GM18502 (cell line): ENCODE results near the gene FGR.

Experiments
- ATAC-seq: cut with Tn5 transposase; IDR thresholded peaks from one replicate; pipeline ENCODE4 v1.9.1; 2021; ENCODE audit warnings: mild to moderate bottlenecking; ENCODE audit not compliant: unreplicated experiment, poor library complexity

Gene FGR

DNA sequence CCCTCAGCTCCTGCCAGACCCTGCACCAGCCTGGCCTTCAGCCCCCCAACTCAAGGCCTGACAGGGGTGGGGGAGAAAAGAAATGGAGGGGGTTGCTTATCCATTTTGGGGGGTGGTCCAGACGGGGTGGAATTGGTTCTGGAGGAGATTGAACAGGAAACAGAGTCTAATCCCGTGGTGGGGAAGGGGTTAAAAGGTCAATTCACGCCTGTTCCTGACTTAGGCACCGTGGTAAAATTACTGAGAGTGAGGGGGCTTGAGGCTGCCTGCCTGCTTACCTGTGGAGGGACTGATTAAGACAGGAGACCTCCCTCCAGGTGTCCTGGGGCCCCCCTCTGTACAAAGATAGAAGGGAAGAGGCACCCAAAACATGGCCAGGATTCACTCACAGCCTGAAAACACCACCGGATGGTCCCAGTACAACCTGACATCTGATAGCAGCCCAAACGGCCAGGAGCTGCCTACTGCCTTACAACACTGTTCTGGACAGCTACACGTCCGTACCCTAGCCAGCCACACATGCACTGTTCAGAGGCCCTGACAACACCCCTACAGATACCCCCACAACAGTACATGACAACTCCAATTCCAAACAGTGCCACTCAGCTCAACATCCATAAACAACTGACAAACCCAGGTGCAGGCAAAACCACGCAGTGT is 62.8 kb downstream of the FGR start:
- ATAC-seq, result no peak

GRCh38 chr1:27571439-27572018 is 63.5 kb downstream of the FGR start:
- no peak for ATAC-seq

- ATAC-seq, result no peak
Observed at GRCh38 chr1:27570784-27571183, 64.2 kb downstream of the FGR start.

DNA sequence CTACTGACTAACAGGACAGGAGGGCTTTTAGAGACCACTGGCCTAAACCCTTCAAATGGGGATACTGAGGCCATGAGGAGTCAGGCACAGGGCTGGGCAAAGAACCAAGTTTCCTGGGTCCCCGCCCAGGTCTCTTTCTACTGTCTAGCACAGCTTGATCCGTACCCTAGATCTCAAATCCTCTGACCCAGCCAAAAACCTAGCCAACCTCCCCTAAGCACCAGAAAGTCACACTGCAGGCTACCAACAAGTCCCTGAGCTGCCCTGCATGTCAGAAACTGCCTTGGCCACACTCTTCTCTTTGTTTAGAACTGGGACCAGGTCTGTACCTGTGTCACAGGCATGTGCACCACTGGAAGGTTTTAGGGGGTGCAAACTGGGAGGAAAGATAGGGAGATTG is 64.6 kb downstream of the FGR start:
- no peak for ATAC-seq

GRCh38 chr1:27569506-27570291 is 65.3 kb downstream of the FGR start:
- no peak for ATAC-seq

GRCh38 chr1:27569088-27569460 is 65.9 kb downstream of the FGR start:
- peak; percentile 21 for ATAC-seq

DNA sequence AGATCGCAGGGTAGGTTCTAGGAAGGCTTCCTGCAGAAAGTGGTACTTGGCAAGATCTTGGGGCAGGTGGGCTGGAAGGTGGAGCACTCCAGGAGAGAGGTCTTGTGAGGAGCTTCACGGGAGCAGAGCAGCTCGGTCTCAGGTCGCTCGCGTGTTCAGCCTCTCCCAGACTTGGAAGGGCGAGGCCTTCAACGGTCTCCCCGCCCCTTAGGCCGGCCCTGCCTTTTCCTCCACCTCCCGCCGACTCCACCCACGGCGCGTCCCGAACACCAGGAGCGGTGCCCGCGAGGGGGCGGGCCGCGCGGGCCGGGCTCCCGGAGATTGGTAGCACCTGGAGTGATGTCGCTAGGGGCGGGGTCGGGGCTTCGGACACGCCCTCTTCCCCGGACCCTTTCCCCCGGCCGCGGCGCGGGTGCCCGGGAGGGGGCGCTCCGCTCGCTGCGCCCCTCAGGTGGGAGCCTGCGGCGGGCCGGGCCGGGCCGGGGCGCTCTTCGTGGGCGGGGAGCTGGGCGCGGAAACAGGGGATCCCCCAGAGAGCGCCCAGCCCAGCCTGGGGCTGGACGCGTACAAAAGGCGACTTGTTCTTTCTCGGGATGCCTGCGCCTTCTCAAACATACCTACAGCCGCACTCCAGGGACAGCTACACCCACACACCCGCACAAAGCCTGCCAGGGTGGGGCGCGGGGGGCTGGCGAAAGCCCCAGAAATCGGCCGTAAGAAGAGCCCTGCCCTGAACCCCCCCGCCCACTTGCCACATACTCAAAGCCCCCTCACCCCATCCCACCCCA is 66.5 kb downstream of the FGR start:
- peak; percentile 84 for ATAC-seq

DNA sequence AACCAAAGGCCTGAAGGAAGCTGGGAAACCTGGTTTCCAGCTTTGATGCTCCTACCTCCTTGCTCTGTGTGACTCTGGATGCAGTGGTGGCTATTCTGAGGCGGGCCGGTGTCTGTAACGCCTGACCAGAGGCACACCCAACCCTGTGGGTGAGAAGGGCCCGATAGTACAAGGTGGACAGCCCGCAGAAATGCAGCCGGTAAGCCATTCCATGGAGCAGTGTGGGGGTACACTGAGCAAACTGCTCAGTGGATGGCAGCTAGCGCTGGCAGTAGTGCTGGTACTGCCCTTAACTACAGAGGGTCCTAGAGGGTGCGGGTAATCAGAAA is 67.0 kb downstream of the FGR start:
- ATAC-seq, result no peak

DNA sequence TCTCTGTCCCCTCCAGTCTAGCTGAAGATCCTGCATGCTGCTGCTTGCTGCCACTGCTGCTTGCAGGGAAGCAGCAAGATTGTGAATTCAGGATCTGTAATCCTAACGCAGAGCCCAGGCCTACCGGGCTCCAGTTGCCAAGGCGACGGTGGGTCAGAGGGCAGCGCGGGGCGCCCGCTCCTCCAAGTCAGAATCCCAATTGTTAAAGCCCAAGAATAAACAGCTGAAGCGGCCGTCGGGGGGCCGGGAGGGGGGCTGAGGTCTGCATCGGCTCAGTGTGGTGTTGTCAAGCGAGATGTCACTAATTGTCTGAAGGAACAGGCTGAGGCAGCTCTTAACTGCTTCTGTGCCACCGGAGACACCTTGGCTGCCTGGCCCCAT is 67.8 kb downstream of the FGR start:
- no peak for ATAC-seq

DNA sequence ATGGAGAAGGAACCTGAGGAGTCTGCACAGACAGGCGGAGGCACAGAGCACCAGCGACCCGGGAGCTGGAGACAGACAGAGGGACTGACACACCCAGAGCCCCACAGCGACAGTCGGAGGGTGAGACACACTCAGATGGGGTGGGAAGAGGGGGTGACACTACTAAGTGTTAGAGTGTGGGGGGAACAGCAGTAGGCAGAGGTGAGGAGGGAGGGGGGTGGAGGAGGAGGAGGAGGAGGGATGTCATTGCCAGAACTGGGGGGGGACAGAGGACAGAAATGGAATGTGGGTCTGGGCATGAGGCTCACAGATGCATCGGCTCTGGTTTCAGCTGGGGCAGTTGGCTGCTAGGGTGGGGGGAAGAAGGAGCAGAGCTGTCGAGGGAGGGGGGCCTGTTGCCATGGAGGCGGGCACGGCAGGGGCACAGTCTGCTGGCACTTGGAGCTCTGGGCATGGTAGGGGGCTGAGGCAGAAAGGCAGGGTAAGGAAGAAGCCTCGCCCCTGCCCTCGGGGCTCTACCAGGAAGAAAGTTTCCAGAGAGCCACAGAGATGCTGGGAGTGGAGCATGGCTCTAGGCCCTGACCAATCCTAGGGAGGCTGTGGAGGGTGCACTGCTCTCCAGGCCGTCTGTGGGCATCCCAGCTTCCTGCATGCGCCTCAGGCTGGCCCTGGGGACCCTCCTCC is 68.4 kb downstream of the FGR start:
- ATAC-seq, result no peak

DNA sequence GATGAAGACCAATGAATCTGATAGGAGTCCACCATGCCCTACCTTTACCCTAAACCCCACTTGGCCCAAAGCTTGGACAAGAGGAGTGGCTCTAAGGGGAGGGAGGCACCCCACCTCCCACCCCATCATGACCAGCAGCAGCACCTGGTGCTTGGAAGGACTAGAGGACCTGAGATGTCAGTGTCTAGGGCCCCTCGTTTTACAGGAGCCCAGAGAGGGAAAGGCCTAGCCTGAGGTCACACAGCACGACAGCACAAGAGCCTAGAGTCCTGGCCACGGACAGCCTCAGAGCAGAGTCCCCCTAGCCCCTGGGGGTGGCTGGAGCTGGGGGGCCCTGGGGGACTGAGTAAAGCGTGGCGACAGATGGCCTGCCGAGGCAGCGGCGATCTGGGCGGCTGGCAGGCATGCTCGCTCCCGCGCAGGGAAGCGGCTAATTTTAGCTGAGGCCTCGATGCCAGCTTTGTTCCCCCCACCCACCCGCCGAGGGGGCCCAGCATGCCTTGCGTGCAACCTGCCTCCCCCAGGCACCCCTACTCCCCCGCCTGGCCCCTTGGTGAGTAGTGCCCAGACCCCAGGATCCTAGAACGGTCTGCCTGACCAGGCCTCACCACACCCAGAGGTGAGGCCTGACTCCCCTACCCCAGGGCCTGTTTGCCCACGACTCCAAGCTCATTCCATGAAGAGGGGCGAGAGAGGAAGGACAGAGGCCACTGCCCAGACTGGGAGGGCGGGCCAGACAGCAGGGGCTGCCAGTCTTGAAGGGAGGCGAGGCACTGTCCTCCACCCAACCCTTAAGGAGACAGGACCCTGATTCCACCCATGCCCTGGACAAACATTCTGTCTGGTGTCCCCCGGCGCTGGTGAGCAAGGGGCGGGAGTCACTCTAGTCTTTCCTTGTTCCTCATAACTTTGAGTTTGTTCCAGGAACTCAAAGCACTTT is 70.0 kb downstream of the FGR start:
- ATAC-seq, result no peak

DNA sequence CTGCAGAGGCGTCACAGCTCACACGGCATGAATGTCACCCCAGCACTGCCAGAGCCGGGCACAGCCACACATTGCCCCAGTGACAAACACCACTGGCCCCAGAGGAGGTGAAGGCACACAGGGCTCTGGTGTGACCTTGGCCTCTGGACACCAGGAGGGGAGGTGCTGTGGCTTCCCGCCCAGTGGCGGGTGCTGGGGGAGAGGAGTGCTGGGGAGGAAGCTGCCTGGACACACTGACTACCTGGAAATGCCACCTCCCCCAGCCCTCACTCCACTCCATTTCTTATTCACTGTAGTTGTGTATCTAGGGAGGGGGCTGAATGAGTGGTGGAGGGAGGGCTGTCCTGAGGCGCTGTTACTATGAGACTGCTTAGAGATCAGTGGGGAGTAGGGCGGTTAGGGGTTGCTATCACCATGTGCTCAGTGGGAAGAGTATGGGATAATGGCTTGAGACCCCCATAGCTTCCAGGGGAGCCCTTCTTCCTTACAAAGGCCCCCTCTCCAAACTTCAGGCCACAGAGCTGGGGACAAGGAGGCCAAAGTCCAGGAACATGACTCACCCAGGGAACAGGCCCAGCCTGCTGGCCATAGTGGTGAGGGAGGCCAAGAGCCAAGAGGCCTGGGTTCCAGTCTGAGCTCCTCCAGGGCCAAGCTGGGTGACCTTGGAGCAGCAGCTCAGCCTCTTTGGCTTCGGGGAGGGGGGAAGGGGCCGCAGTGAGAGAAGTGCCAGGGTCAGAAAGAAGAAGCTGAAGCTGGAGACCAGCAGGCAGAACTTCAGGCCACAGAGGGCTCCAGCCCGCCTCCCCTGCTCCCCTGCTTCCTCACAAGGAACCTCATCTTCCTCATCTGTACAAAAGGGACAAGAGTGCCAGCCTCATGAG is 71.2 kb downstream of the FGR start:
- ATAC-seq, result no peak

GRCh38 chr1:27563341-27563590 is 71.7 kb downstream of the FGR start:
- ATAC-seq, result no peak

DNA sequence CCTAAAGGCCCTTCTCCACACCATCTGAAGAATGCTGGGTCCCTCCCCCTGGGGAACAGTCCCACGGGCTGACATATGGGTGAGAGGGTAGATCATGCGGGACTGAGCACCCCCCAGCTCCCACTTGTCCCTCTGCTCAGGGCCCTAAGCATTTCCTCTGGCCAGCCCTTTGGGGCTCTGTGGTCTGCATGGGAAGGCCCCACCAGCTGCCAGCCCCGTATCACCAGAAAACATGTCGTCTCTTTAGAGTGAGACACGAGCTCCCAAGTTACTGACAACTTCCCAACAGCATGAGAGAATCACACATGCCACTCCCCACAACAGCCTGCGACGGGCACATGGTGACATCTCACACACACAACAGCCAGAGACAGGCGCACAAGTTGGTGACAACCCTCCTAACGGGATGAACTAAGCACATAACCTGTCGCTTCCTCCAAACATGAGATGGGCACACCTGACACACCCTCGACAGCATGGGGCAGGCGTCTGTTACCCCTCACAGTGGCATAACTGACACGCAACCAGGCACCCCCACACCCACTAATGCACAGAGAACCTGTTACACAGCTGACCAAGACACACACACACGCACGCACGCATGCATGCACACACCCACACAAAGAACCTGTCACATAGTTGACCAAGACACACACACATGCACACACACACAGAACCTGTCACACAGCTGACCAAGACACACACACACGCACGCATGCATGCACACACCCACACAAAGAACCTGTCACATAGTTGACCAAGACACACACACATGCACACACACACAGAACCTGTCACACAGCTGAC is 72.2 kb downstream of the FGR start:
- ATAC-seq, result no peak
